K562 (cell line): ENCODE data around the gene HNRNPDL.

ENCODE experiments used
- CEBPB ChIP-seq: fragments of 450-650 bp; IDR thresholded peaks from 2 replicates; pipeline ENCODE4 v1.6.1; 2016; ENCODE audit warnings: missing genetic modification characterization, missing compliant biosample characterization
- CTCF ChIP-seq, 3 experiments: IDR thresholded peaks in 2 of 3; conservative IDR thresholded peaks in 1 of 3; 2 replicates each; pipeline ENCODE4 v1.5.1; 2011 to 2012; ENCODE audit warnings: low read length in 3 of 3, mild to moderate bottlenecking in 3 of 3, control low read depth in 2 of 3, improper control_type of control experiment in 1 of 3, inconsistent platforms in 1 of 3, low read depth in 1 of 3, mixed read lengths in 1 of 3, moderate library complexity in 1 of 3; ENCODE audit not compliant: insufficient read depth in 2 of 3
- GATAD2B ChIP-seq: fragments of 450-650 bp; IDR thresholded peaks from 2 replicates; pipeline ENCODE4 v1.6.1; 2017; ENCODE audit warnings: mild to moderate bottlenecking, borderline replicate concordance
- IRF1 ChIP-seq: sonication (generic); formaldehyde crosslinking; IDR thresholded peaks from 2 replicates; pipeline ENCODE4 v1.8.0; 2022; ENCODE audit warnings: missing genetic modification reagents, mild to moderate bottlenecking, borderline replicate concordance
- JUNB ChIP-seq: fragments of 450-650 bp; formaldehyde crosslinking; conservative IDR thresholded peaks from 2 replicates; pipeline ENCODE4 v1.4.0; 2020; ENCODE audit warnings: mild to moderate bottlenecking
- MYC ChIP-seq, 2 experiments: fragments of 250-450 bp in 1 of 2; sonication (Bioruptor Pico) in 1 of 2; IDR thresholded peaks; 2 replicates each; pipeline versions ENCODE4 v1.5.1 to v1.6.1; 2012 to 2021; ENCODE audit warnings: low read depth in 2 of 2, borderline replicate concordance in 1 of 2, improper control_type of control experiment in 1 of 2, low read length in 1 of 2, mild to moderate bottlenecking in 1 of 2, moderate library complexity in 1 of 2
- RAD21 ChIP-seq, 2 experiments: fragments of 250-450 bp in 1 of 2; fragments of 450-650 bp in 1 of 2; sonication (Bioruptor Pico) in 1 of 2; formaldehyde crosslinking in 1 of 2; IDR thresholded peaks in 1 of 2; conservative IDR thresholded peaks in 1 of 2; 2 replicates each; pipeline versions ENCODE4 v1.4.0 to v1.8.0; 2020 to 2022; ENCODE audit warnings: mild to moderate bottlenecking in 2 of 2, moderate library complexity in 1 of 2
- SPI1 ChIP-seq: IDR thresholded peaks from 2 replicates; pipeline ENCODE4 v1.6.1; 2011; ENCODE audit warnings: low read depth, low read length, control low read depth, borderline replicate concordance
- TBP ChIP-seq: optimal IDR thresholded peaks from 2 replicates; pipeline ENCODE3; 2011; ENCODE audit warnings: low read depth, low read length, improper control_type of control experiment
- YY1 ChIP-seq, 3 experiments: IDR thresholded peaks; 2 replicates each; pipeline ENCODE4 v1.6.1; 2011; ENCODE audit warnings: low read length in 2 of 3, mild to moderate bottlenecking in 2 of 3, moderate library complexity in 2 of 3, borderline replicate concordance in 1 of 3, control low read depth in 1 of 3, low read depth in 1 of 3; ENCODE audit not compliant: insufficient read depth in 3 of 3, insufficient replicate concordance in 2 of 3, control insufficient read depth in 1 of 3, insufficient read length in 1 of 3; ENCODE audit errors: extremely low read depth in 1 of 3
- ZNF695 ChIP-seq: fragments of 450-650 bp; formaldehyde crosslinking; IDR thresholded peaks from 2 replicates; pipeline ENCODE4 v1.4.0; 2020; ENCODE audit warnings: mild to moderate bottlenecking, moderate library complexity
- ZNF766 ChIP-seq: fragments of 200-800 bp; sonication (Bioruptor generic); conservative IDR thresholded peaks from 2 replicates; pipeline ENCODE4 v1.6.1; 2016; ENCODE audit warnings: missing genetic modification characterization, missing compliant biosample characterization

GRCh38 chr4:82473621-82474164, 43.4 kb upstream of the HNRNPDL start:
- TF ChIP-seq ZNF695 (CRISPR knock-in tag) (no peak), RAD21 (CRISPR knock-in tag; conservative IDR thresholded peaks at IDR 0.05 in 1 of 2, IDR thresholded peaks at IDR 0.05 in 1 of 2) (no peak), MYC (IDR thresholded peaks at IDR 0.05; ENCODE audit: low read depth, low read length) (no peak), MYC (CRISPR knock-in tag; IDR thresholded peaks at IDR 0.05; ENCODE audit: borderline replicate concordance, low read depth) (no peak), TBP (no peak), ZNF766 (no peak), YY1 (IDR thresholded peaks at IDR 0.05; ENCODE audit: borderline replicate concordance in 1 of 3, control insufficient read depth in 1 of 3, extremely low read depth in 1 of 3, insufficient read depth in 3 of 3, insufficient read length in 1 of 3, insufficient replicate concordance in 2 of 3, low read depth in 1 of 3, low read length in 2 of 3) (peak in 1 of 3 experiments; percentile 30), CEBPB (tag) (no peak), IRF1 (CRISPR knock-in tag) (no peak), GATAD2B (no peak), CTCF (IDR thresholded peaks at IDR 0.05 in 2 of 3, conservative IDR thresholded peaks at IDR 0.05 in 1 of 3; ENCODE audit: insufficient read depth in 2 of 3, low read depth in 1 of 3, low read length in 3 of 3) (no peak), SPI1 (no peak), JUNB (CRISPR knock-in tag) (no peak)
